D721Med (cell line): ENCODE measurements around the gene OGFR.
"Not testable (repeated sequence)": the region's sequence is repeated elsewhere in the genome, so short reads cannot be mapped to it uniquely, and the experiment has no call there.

ENCODE experiments used
- DNase-seq: peaks from one replicate; pipeline ENCODE4 v3.0.0; 2011; ENCODE audit warnings: low spot score; ENCODE audit not compliant: insufficient read length
- FAIRE-seq: peaks from 2 replicates; lab custom pipeline; 2011; peaks lifted over from hg19 to GRCh38; lab: Jason Lieb, UNC
- CTCF ChIP-seq: IDR thresholded peaks from 2 replicates; pipeline ENCODE4 v1.5.1; 2012; ENCODE audit warnings: mild to moderate bottlenecking, control low read depth; ENCODE audit not compliant: insufficient read depth; ENCODE audit errors: missing control alignments

OGFR gene

DNA sequence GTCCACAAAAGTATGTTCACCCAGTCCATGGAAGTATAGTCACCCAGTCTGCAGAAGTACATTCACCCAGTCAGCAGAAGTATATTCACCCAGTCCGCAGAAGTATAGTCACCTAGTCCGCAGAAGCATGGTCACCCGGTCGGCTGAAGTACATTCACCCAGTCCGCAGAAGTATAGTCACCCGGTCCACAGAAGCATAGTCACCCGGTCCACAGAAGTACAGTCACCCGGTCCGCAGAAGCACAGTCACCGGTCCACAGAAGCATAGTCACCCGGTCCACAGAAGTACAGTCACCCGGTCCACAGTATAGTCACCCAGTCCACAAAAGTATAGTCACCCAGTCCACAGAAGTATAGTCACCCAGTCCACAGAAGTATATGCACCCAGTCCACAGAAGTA lies 48.2 kb downstream of the OGFR start:
- DNase-seq (no peak), FAIRE-seq (no peak)
- TF ChIP-seq CTCF, result no peak

DNA sequence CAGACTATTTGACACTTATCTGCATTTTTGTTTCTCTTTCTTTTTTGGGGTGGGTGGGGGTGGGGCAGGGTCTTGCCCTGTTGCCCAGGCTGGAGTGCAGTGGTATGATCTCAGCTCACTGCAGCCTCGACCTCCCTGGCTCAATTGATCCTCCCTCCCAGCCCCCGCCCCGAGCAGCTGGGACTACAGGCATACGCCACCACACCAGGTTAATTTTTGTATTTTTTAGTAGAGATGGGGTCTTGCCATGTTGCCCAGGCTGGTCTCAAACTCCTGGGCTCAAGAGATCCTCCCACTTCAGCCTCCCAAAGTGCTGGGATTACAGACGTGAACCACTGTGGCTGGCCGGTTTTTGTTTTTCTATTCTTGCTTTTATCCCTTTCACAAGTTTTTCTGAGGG lies 48.7 kb downstream of the OGFR start:
- not testable (repeated sequence) for DNase-seq, FAIRE-seq

GRCh38 chr20:62854121-62854520 lies 49.5 kb downstream of the OGFR start:
- no peak for FAIRE-seq
- TF ChIP-seq CTCF, result no peak

GRCh38 chr20:62855120-62855519 lies 50.5 kb downstream of the OGFR start:
- DNase-seq (no peak), FAIRE-seq (no peak)
- no peak for TF ChIP-seq CTCF

More at GRCh38 chr20:62854121-62854520, 49.5 kb downstream of the OGFR start:
- DNase-seq, result no peak

- TF ChIP-seq CTCF, result no peak
- no peak for DNase-seq
- FAIRE-seq, result no peak
Observed at GRCh38 chr20:62856931-62857619, 52.4 kb downstream of the OGFR start.

DNA sequence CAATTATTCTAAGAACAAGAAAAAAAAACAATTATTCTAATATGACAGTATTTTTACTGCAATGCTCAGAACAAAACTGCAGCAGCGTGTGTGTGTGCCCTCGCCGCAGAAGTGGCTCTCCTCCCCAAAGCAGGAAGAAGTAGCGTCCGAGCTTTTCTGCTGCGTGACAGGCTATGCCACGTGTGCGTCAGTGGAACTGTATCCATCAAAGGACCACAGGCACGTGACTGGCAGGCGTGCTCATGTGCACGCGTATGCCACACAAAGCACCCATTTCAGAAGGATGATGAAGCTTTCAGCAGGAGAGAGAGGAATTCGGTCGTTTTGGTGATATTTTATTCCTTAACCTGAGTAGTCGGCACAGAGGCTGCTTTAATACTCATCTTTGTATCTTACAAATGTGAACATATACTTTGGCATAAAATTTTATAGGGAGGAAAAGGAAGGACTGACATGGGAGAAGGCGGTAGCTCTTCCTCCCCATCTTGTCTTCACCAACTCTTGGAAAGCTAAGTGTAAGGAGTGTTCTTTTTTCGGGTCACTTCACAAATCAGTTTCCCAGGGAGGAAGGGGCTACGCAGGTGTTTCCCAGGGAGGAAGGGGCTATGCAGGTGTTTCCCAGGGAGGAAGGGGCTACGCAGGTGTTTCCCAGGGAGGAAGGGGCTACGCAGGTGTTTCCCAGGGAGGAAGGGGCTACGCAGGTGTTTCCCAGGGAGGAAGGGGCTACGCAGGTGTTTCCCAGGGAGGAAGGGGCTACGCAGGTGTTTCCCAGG lies 53.6 kb downstream of the OGFR start:
- no peak for TF ChIP-seq CTCF
- DNase-seq (no peak), FAIRE-seq (no peak)

DNA sequence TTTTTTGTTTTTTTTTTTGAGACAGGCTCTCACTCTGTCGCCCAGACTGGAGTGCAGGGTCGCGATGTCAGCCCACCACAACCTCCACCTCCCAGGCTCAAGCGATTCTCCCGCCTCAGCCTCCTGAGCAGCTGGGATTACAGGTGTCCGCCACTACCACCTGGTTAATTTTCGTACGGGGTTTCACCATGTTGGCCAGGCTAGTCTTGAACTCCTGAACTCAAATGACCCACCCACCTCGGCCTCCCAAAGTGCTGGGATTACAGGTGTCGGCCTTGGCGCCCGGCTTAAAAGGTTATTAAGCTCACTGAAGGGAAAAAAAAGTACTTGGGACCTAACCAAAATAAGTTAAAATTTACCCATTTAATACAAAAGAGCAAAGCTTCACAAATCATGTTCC lies 55.1 kb downstream of the OGFR start:
- DNase-seq (no peak), FAIRE-seq (no peak)
- TF ChIP-seq CTCF, result no peak
